Neuronal stem cell (in vitro differentiated cells): ENCODE measurements around the gene TMEM19.

Experiments used
- DNase-seq: peaks from one replicate; pipeline ENCODE4 v3.0.0-alpha.2; 2013; ENCODE audit warnings: low spot score
- H2AFZ ChIP-seq: one replicate; pipeline ENCODE4 v1.6.1; 2013; ENCODE audit warnings: mild to moderate bottlenecking, low read length, inconsistent platforms
- H2AK5ac ChIP-seq: 2 replicates; pipeline ENCODE4 v1.6.1; 2013; ENCODE audit warnings: low read depth, mild to moderate bottlenecking, inconsistent platforms, low read length, moderate library complexity, mixed read lengths
- H2BK120ac ChIP-seq: 2 replicates; pipeline ENCODE4 v1.6.1; 2013; ENCODE audit warnings: low read depth, mild to moderate bottlenecking, inconsistent platforms, low read length, moderate library complexity, mixed read lengths
- H2BK12ac ChIP-seq: one replicate; pipeline ENCODE4 v1.6.1; 2013; ENCODE audit warnings: low read length, inconsistent platforms
- H2BK15ac ChIP-seq: 2 replicates; pipeline ENCODE4 v1.6.1; 2013; ENCODE audit warnings: mild to moderate bottlenecking, low read length, inconsistent platforms, mixed read lengths
- H2BK5ac ChIP-seq: one replicate; pipeline ENCODE4 v1.6.1; 2013; ENCODE audit warnings: inconsistent platforms, mild to moderate bottlenecking, low read length, moderate library complexity
- H3K14ac ChIP-seq: one replicate; pipeline ENCODE4 v1.6.1; 2013; ENCODE audit warnings: low read length, inconsistent platforms
- H3K18ac ChIP-seq: 2 replicates; pipeline ENCODE4 v1.6.1; 2013; ENCODE audit warnings: low read length, inconsistent platforms
- H3K23ac ChIP-seq: 2 replicates; pipeline ENCODE4 v1.6.1; 2013; ENCODE audit warnings: low read depth, mild to moderate bottlenecking, mixed read lengths, low read length, inconsistent platforms; ENCODE audit not compliant: poor library complexity
- H3K27ac ChIP-seq: replicated peaks from 3 replicates; pipeline ENCODE4 v1.5.1; 2013; ENCODE audit warnings: low read length, inconsistent platforms
- H3K27me3 ChIP-seq, 3 experiments: 2 replicates each; pipeline ENCODE4 v1.6.1; 2013; ENCODE audit warnings: low read length in 3 of 3, mild to moderate bottlenecking in 2 of 3, inconsistent platforms in 1 of 3, low read depth in 1 of 3, mixed read lengths in 1 of 3, moderate library complexity in 1 of 3; ENCODE audit not compliant: control insufficient read depth in 3 of 3, insufficient read depth in 3 of 3
- H3K36me3 ChIP-seq, 2 donors: replicated peaks in 1 of 2; 2 replicates each; pipeline ENCODE4 v1.6.1; 2013; ENCODE audit warnings: low read length in 2 of 2; ENCODE audit not compliant: control insufficient read depth in 2 of 2, insufficient read depth in 2 of 2
- H3K4ac ChIP-seq: 2 replicates; pipeline ENCODE4 v1.6.1; 2013; ENCODE audit warnings: inconsistent platforms, mild to moderate bottlenecking, low read length, moderate library complexity
- H3K4me1 ChIP-seq, 2 donors: 1 replicate in 1 of 2; 2 replicates in 1 of 2; pipeline ENCODE4 v1.6.1; 2013; ENCODE audit warnings: low read length in 2 of 2, low read depth in 1 of 2; ENCODE audit not compliant: control insufficient read depth in 2 of 2, insufficient read depth in 1 of 2
- H3K4me2 ChIP-seq: one replicate; pipeline ENCODE4 v1.6.1; 2013; ENCODE audit warnings: mild to moderate bottlenecking, low read length, inconsistent platforms; ENCODE audit not compliant: insufficient read depth, poor library complexity, severe bottlenecking
- H3K4me3 ChIP-seq, 2 donors: 2 replicates each; pipeline ENCODE4 v1.5.1; 2013; ENCODE audit warnings: low read length in 2 of 2, mild to moderate bottlenecking in 2 of 2, inconsistent platforms in 1 of 2, moderate library complexity in 1 of 2
- H3K79me1 ChIP-seq: one replicate; pipeline ENCODE4 v1.6.1; 2013; ENCODE audit warnings: low read depth, mild to moderate bottlenecking, inconsistent platforms, low read length, moderate library complexity
- H3K9ac ChIP-seq: one replicate; pipeline ENCODE4 v1.6.1; 2013; ENCODE audit warnings: mild to moderate bottlenecking, low read depth, low read length, inconsistent platforms; ENCODE audit not compliant: poor library complexity
- H3K9me3 ChIP-seq, 2 donors: replicated peaks in 1 of 2; 2 replicates each; pipeline versions ENCODE3 to v1.6.1; 2013; ENCODE audit warnings: low read length in 2 of 2, mild to moderate bottlenecking in 2 of 2, inconsistent platforms in 1 of 2, low read depth in 1 of 2, mixed read lengths in 1 of 2, moderate library complexity in 1 of 2; ENCODE audit not compliant: control insufficient read depth in 2 of 2, insufficient read depth in 1 of 2
- H4K8ac ChIP-seq: one replicate; pipeline ENCODE4 v1.6.1; 2013; ENCODE audit warnings: low read depth, mild to moderate bottlenecking, inconsistent platforms, low read length, moderate library complexity
- H4K91ac ChIP-seq: one replicate; pipeline ENCODE4 v1.6.1; 2013; ENCODE audit warnings: low read length, low read depth, mild to moderate bottlenecking, inconsistent platforms; ENCODE audit not compliant: poor library complexity
- WGBS, 2 donors: extraction: QIAGEN DNeasy Blood & Tissue Kit; methylation state at CpG; one replicate each; pipeline ENCODE4 v1.1.7; 2013; ENCODE audit warnings: missing lambda C conversion rate in 2 of 2, mixed read lengths in 1 of 2; ENCODE audit not compliant: insufficient read length in 2 of 2, insufficient replicate concordance in 1 of 2; ENCODE audit errors: extremely low coverage in 2 of 2; 5-methylcytosine and 5-hydroxymethylcytosine counted together

TMEM19 gene

DNA sequence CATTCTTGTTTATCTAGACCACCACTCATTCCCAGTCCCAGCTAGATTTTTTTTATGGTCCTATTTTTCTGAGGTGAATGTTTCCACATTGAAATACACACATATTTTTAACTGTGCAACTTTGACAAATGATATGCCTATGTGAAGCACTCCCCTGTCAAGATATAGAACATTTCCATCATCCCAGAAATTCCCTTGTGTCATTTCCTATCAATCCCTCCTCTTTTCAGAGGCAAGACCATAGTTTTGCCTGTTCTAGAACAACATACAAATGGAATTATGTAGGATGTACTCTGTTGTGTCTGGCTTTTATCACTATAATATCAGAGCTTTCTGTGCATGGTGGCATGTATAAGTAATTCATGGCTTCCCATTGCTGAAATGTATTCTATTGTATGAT is 32.7 kb downstream of the TMEM19 start:
- Histone ChIP-seq H2BK12ac (no peak overlapping the region), H3K9me3 (no peaks in the 10 kb centered on the region), H3K4me2 (no peak overlapping the region), H3K4ac (no peak overlapping the region), H3K4me3 (no peak overlapping the region), H3K36me3 (no peaks in the 10 kb centered on the region), H3K27ac (no peak overlapping the region), H2BK15ac (no peak overlapping the region), H2BK5ac (no peak overlapping the region), H3K79me1 (no peaks in the 10 kb centered on the region), H3K27me3 (no peaks in the 10 kb centered on the region), H3K14ac (no peak overlapping the region), H4K91ac (no peak overlapping the region), H2AFZ (no peak overlapping the region), H2AK5ac (no peak overlapping the region), H3K18ac (no peak overlapping the region), H3K4me1 (no peaks in the 10 kb centered on the region), H4K8ac (no peak overlapping the region), H3K23ac (no peak overlapping the region), H3K9ac (no peak overlapping the region), H2BK120ac (no peak overlapping the region)
- no peak for DNase-seq

DNA sequence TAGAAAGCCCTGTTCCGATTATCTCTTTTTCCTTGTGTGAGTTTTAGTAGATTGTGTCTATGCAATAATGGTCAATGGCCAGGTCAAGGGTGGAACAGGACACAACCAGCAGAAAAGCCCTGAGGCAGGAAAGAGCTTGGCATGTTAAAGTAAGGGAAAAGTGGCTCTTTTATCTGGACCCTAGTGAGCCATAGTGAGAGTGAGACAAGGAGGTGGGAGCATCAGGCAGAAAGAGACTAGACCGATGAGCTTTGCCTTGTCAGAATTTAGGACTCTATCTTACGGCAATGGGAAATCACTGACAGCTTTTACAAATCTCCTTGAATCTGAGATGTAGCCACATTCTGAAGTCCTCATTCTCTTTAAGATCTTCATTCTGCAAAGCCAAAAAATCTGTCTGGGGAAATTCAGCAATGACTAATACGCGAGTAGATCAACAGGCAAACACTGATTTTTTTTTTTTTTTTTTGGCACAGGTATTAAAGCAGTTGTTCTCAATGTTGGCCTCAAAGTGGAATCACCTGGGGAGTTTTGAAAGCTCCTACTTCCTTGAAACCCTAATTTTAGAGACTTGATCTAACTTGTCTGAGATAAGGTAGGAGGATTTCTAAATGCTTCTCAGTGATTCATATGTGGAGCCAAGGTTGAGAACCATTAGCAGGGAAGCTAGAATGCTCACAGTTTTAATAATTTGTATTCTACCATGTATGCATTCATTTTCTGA is 33.9 kb downstream of the TMEM19 start:
- H2BK120ac ChIP-seq, result no peak overlapping the region
- no peak for DNase-seq
- no peak overlapping the region for H2BK15ac ChIP-seq
- H3K9me3 ChIP-seq, result no peaks in the 10 kb centered on the region
- no peak overlapping the region for H2AFZ ChIP-seq
- H2BK12ac ChIP-seq, result no peak overlapping the region
- H3K23ac ChIP-seq, result no peak overlapping the region
- H3K27me3 ChIP-seq, result no peaks in the 10 kb centered on the region
- H4K91ac ChIP-seq, result no peak overlapping the region
- H3K18ac ChIP-seq, result no peak overlapping the region
- no peaks in the 10 kb centered on the region for H3K4me1 ChIP-seq
- no peak overlapping the region for H3K14ac ChIP-seq
- H2BK5ac ChIP-seq, result no peak overlapping the region
- no peak overlapping the region for H3K27ac ChIP-seq
- H3K4me2 ChIP-seq, result no peak overlapping the region
- no peak overlapping the region for H2AK5ac ChIP-seq
- no peak overlapping the region for H3K9ac ChIP-seq
- no peaks in the 10 kb centered on the region for H3K36me3 ChIP-seq
- no peak overlapping the region for H3K4ac ChIP-seq
- no peak overlapping the region for H3K4me3 ChIP-seq
- no CpG with 5 or more reads among the region's 5 CpGs for WGBS, 2 donors
- no peaks in the 10 kb centered on the region for H3K79me1 ChIP-seq
- H4K8ac ChIP-seq, result no peak overlapping the region

DNA sequence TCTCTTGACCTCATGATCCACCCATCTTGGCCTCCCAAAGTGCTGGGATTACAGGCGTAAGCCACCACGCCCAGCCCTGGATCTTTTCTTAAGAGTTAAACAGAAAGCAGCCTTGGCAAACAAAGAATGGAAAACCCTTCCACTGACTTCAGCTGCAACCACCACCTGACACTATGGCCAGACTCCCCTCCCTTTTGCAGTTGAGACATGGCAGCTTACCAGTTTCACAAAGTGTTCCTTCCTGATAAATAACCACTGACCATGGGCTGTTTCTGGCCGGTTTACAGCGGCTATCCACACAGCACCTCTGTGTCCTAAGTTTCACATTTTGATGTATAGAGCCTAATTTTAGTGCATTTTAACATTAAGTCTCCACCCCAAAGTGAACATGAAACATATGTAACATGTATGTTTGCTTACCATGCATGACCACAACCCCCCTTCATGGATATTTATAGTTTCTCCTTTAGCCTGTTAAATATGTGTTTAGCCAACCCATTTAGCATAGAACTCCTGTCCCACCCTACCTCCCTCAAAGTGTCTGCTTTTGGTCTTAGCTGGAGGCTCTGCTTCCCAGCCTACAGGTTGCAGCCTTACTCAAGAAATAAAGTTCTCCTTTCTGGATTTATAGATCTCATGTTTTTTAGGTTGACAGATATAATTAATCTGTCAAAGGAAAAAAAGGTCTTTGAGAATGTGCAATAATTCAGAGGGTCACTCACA is 36.1 kb downstream of the TMEM19 start:
- Histone ChIP-seq H3K4me2 (no peak overlapping the region), H2AFZ (no peak overlapping the region), H3K4ac (no peak overlapping the region), H3K4me3 (no peak overlapping the region), H2BK5ac (no peak overlapping the region), H4K91ac (no peak overlapping the region), H2AK5ac (no peak overlapping the region), H3K27me3 (no peaks in the 10 kb centered on the region), H2BK15ac (no peak overlapping the region), H3K14ac (no peak overlapping the region), H3K23ac (no peak overlapping the region), H2BK12ac (no peak overlapping the region), H3K4me1 (no peaks in the 10 kb centered on the region), H3K9me3 (no peaks in the 10 kb centered on the region), H3K27ac (no peak overlapping the region), H2BK120ac (no peak overlapping the region), H3K36me3 (no peaks in the 10 kb centered on the region), H3K9ac (no peak overlapping the region), H4K8ac (no peak overlapping the region), H3K18ac (no peak overlapping the region), H3K79me1 (no peaks in the 10 kb centered on the region)
- no CpG with 5 or more reads among the region's 4 CpGs for WGBS, 2 donors
- DNase-seq, result no peak

DNA sequence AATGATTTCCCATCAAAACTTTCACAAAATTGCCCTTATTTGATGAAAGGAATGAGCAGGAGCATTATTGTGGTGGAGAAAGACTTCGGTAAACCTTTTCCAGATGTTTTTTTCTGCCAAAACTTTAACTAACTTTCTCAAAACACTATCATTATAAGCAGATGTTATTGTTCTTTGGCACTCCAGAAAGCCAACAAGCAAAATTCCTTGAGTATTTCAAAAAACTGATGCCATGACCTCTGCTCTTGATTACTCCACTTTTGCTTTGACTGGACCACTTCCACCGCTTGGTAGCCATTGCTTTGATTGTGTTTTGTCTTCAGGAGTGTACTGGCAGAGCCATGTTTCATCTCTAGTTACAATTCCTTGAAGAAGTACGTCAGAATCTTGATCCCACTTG is 39.1 kb downstream of the TMEM19 start:
- no peak overlapping the region for H2BK15ac ChIP-seq
- H2BK120ac ChIP-seq, result no peak overlapping the region
- H3K9me3 ChIP-seq, result no peaks in the 10 kb centered on the region
- H2BK5ac ChIP-seq, result no peak overlapping the region
- no peaks in the 10 kb centered on the region for H3K36me3 ChIP-seq
- no peak overlapping the region for H4K8ac ChIP-seq
- no peak overlapping the region for H3K4me3 ChIP-seq
- H3K18ac ChIP-seq, result no peak overlapping the region
- H3K27ac ChIP-seq, result no peak overlapping the region
- no peaks in the 10 kb centered on the region for H3K79me1 ChIP-seq
- H3K4me2 ChIP-seq, result no peak overlapping the region
- H2AK5ac ChIP-seq, result no peak overlapping the region
- H3K23ac ChIP-seq, result no peak overlapping the region
- no peak overlapping the region for H4K91ac ChIP-seq
- no peak overlapping the region for H2AFZ ChIP-seq
- no peaks in the 10 kb centered on the region for H3K4me1 ChIP-seq
- no peak overlapping the region for H2BK12ac ChIP-seq
- no peaks in the 10 kb centered on the region for H3K27me3 ChIP-seq
- no peak overlapping the region for H3K14ac ChIP-seq
- H3K9ac ChIP-seq, result no peak overlapping the region
- no peak overlapping the region for H3K4ac ChIP-seq
- DNase-seq, result no peak
- no CpG with 5 or more reads among the region's 3 CpGs for WGBS, 2 donors
